Central memory CD8-positive, alpha-beta T cell (primary cell): ENCODE data around the gene CRIP1.

Experiments used
- ATAC-seq: fragments of 150-1000 bp; cut with Tn5 transposase; replicated peaks from 2 replicates; pipeline ENCODE4 v1.10.0; 2022; ENCODE audit warnings: mild to moderate bottlenecking, moderate FRiP score, moderate number of reproducible peaks; ENCODE audit not compliant: poor library complexity, severe bottlenecking; ENCODE audit errors: extremely low read depth
- DNase-seq, 2 donors: peaks; one replicate each; pipeline ENCODE4 v3.0.0; 2021; ENCODE audit warnings: low spot score in 2 of 2
- H3K27ac Mint-ChIP-seq: one replicate; pipeline ENCODE4 v1.8.0; 2022; ENCODE audit warnings: low read depth, mild to moderate bottlenecking, moderate library complexity, mixed read lengths
- H3K27me3 Mint-ChIP-seq: one replicate; pipeline ENCODE4 v1.8.0; 2022; ENCODE audit warnings: mixed read lengths
- H3K36me3 Mint-ChIP-seq: one replicate; pipeline ENCODE4 v1.8.0; 2022; ENCODE audit warnings: mild to moderate bottlenecking, moderate library complexity, mixed read lengths; ENCODE audit not compliant: insufficient read depth
- H3K4me1 Mint-ChIP-seq: one replicate; pipeline ENCODE4 v1.8.0; 2022; ENCODE audit warnings: mixed read lengths
- H3K4me3 Mint-ChIP-seq: one replicate; pipeline ENCODE4 v1.8.0; 2022; ENCODE audit warnings: mild to moderate bottlenecking, moderate library complexity, mixed read lengths
- H3K9me3 Mint-ChIP-seq: one replicate; pipeline ENCODE4 v1.8.0; 2022; ENCODE audit warnings: mixed read lengths

The CRIP1 gene

GRCh38 chr14:105529569-105530284, 43.0 kb downstream of the CRIP1 start:
- DNase-seq (no peak), ATAC-seq (no peak)
- peaks cover 54% of the 10 kb centered on the region for H3K27me3 Mint-ChIP-seq
- no peaks in the 10 kb centered on the region for H3K9me3 Mint-ChIP-seq
- H3K4me1 Mint-ChIP-seq, result peaks cover 10% of the 10 kb centered on the region
- H3K36me3 Mint-ChIP-seq, result peaks cover 5% of the 10 kb centered on the region
- peak overlapping the region; percentile 16 for H3K4me3 Mint-ChIP-seq
- no peak overlapping the region for H3K27ac Mint-ChIP-seq

DNA sequence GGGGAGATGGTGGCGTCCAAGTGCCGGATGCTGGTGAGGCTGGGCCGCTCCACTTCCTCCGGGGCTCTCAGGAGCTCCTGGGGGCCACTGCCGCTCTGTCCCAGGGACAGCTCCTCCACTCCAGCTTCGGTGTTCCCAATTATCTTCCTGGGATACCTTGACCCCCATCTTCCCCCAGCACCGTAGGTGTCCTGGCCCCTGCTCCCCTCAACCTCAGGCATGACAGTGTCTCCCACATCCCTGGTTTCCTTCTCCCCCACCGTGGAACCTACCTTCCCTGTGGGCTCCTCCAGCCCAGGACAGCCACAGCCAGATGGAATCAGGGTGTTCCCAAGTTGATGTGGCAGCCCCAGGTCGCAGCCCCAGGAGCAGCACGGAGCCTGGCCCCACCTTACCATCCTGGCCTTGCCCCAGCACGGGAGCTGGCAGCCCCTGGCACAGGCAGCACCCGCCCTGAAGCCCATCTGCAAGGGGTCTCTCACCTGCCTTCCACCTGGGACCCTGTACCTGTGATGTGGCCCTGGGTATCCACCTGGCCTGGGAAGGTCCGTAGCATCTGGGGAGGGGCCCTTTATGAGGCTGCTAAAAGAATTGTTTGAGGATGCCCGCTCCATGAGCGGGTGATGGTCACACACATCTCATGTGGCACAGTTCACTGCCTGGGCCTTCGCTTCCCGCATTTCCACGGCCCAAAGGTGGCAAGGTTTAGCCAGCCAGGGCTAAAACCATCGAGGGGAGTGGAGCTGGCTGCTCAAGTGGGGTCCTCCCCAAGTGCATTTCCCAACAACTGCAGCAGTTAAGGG, 43.8 kb downstream of the CRIP1 start:
- H3K27ac Mint-ChIP-seq, result no peak overlapping the region
- no peak for ATAC-seq
- H3K27me3 Mint-ChIP-seq, result peaks cover 51% of the 10 kb centered on the region
- peaks cover 4% of the 10 kb centered on the region for H3K36me3 Mint-ChIP-seq
- no peaks in the 10 kb centered on the region for H3K9me3 Mint-ChIP-seq
- peak overlapping the region; percentile 16 for H3K4me3 Mint-ChIP-seq
- peaks cover 10% of the 10 kb centered on the region for H3K4me1 Mint-ChIP-seq
- no peak for DNase-seq

DNA sequence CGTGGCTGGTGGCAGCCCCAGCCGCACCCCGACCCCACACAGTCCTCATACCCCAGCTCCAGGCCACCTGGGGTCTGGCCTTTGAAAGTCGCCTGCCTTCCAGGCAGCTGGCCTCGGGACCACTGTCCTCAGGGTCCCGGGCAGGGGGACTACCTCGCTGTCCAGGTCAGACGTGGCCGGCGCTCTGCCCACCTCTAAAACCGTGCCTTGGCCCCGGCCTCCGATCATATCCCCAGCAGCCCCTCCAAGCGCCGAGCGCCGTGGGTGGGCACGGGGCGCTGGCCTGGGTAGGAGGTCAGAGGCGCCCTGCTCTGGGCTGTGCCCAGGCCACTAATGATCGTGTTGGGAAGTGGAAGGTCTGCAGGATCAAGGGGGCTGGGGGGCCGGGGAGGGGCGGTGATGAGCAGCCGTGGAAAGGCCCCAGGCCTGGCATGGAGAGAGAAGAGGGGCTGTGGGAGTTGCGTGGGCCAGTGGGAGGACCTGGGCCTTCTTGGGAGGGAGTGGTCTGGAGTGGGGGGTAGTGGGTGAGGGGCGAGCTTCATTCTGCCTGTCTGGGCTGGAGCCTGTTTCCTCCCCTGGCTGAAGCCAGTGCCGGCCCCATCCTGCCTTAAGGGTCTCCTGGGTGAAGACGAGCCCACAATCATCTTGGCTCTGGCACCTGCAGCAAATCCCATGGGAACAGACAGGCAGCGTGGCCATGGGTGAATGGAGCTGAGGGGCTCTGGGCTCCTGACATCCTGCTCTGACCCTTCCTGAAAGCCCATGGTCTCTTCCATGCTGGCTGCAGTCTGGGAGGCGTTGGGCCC, 44.6 kb downstream of the CRIP1 start:
- H3K27ac Mint-ChIP-seq, result no peak overlapping the region
- peak overlapping the region; percentile 16 for H3K4me3 Mint-ChIP-seq
- H3K4me1 Mint-ChIP-seq, result peaks cover 10% of the 10 kb centered on the region
- no peak for DNase-seq
- H3K36me3 Mint-ChIP-seq, result peaks cover 4% of the 10 kb centered on the region
- ATAC-seq, result no peak
- peaks cover 48% of the 10 kb centered on the region for H3K27me3 Mint-ChIP-seq
- H3K9me3 Mint-ChIP-seq, result no peaks in the 10 kb centered on the region

- Mint-ChIP-seq H3K27me3 (peaks cover 52% of the 10 kb centered on the region), H3K27ac (no peak overlapping the region), H3K4me3 (no peak overlapping the region), H3K4me1 (peaks cover 8% of the 10 kb centered on the region), H3K36me3 (peaks cover 4% of the 10 kb centered on the region), H3K9me3 (no peaks in the 10 kb centered on the region)
- DNase-seq (no peak), ATAC-seq (no peak)
These were observed 45.4 kb downstream of the CRIP1 start for GRCh38 chr14:105531894-105532623.

GRCh38 chr14:105532735-105533141, 46.1 kb downstream of the CRIP1 start:
- DNase-seq, result no peak
- Mint-ChIP-seq H3K27me3 (peaks cover 49% of the 10 kb centered on the region), H3K9me3 (no peaks in the 10 kb centered on the region), H3K4me3 (no peak overlapping the region), H3K36me3 (peaks cover 5% of the 10 kb centered on the region), H3K27ac (no peak overlapping the region), H3K4me1 (peaks cover 1% of the 10 kb centered on the region)
- ATAC-seq, result no peak

GRCh38 chr14:105533391-105533790, 46.7 kb downstream of the CRIP1 start:
- H3K27ac Mint-ChIP-seq, result no peak overlapping the region
- no peak overlapping the region for H3K4me3 Mint-ChIP-seq
- ATAC-seq, result no peak

GRCh38 chr14:105533811-105534498, 47.3 kb downstream of the CRIP1 start:
- Mint-ChIP-seq H3K27me3 (peaks cover 57% of the 10 kb centered on the region), H3K36me3 (peaks cover 3% of the 10 kb centered on the region), H3K9me3 (no peaks in the 10 kb centered on the region), H3K4me3 (no peak overlapping the region), H3K27ac (no peak overlapping the region), H3K4me1 (no peaks in the 10 kb centered on the region)
- ATAC-seq, result no peak
- no peak for DNase-seq

More at GRCh38 chr14:105533391-105533790, 46.7 kb downstream of the CRIP1 start:
- DNase-seq, result no peak
- Mint-ChIP-seq H3K27me3 (peaks cover 52% of the 10 kb centered on the region), H3K9me3 (no peaks in the 10 kb centered on the region), H3K4me1 (no peaks in the 10 kb centered on the region), H3K36me3 (peaks cover 4% of the 10 kb centered on the region)

- no peaks in the 10 kb centered on the region for H3K4me1 Mint-ChIP-seq
- no peaks in the 10 kb centered on the region for H3K9me3 Mint-ChIP-seq
- H3K27ac Mint-ChIP-seq, result no peak overlapping the region
- ATAC-seq (no peak), DNase-seq (no peak)
- H3K36me3 Mint-ChIP-seq, result peaks cover 3% of the 10 kb centered on the region
- no peak overlapping the region for H3K4me3 Mint-ChIP-seq
- peaks cover 60% of the 10 kb centered on the region for H3K27me3 Mint-ChIP-seq
These were observed 47.9 kb downstream of the CRIP1 start for GRCh38 chr14:105534586-105534985.

- Mint-ChIP-seq H3K4me1 (no peaks in the 10 kb centered on the region), H3K9me3 (no peaks in the 10 kb centered on the region), H3K36me3 (peaks cover 3% of the 10 kb centered on the region), H3K4me3 (no peak overlapping the region), H3K27me3 (peaks cover 54% of the 10 kb centered on the region), H3K27ac (no peak overlapping the region)
- no peak for DNase-seq
- no peak for ATAC-seq
These were observed 49.4 kb downstream of the CRIP1 start for GRCh38 chr14:105536051-105536450.

GRCh38 chr14:105536691-105537579, 50.2 kb downstream of the CRIP1 start:
- Mint-ChIP-seq H3K4me1 (no peaks in the 10 kb centered on the region), H3K27me3 (peaks cover 63% of the 10 kb centered on the region), H3K4me3 (no peak overlapping the region), H3K36me3 (peaks cover 3% of the 10 kb centered on the region), H3K27ac (no peak overlapping the region), H3K9me3 (no peaks in the 10 kb centered on the region)
- DNase-seq, result no peak
- ATAC-seq, result no peak
